ENCODE data around the gene PTPRU.
A peak's percentile ranks its signal among the peaks of the same experiment; 100 is the strongest.

The PTPRU gene

GRCh38 chr1:29270929-29271521 is 34.7 kb downstream of the PTPRU start:
- DNase-seq = no peak

DNA sequence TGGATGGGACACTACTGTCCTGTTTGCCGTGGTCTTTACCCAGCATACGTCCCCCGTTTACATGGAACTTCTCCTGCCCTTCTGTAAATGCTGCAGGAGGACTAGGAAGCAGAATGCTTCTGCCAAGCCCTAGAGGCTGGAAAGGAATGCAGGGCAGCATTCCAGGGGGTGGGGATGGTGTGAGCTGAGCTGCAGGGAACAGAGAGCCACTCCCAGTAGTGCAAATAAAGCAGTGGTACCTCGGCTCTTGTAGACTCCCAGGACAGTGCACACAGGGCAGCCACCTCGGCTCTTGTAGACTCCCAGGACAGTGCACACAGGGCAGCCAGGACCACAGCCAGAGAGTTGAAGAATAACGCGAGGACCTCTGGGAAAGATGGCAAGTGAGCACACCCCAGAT is 35.4 kb downstream of the PTPRU start:
- no peak for DNase-seq

GRCh38 chr1:29272147-29272907 is 36.0 kb downstream of the PTPRU start:
- DNase-seq = no peak

GRCh38 chr1:29275435-29275834 is 39.1 kb downstream of the PTPRU start:
- DNase-seq = no peak

GRCh38 chr1:29278124-29278523 is 41.8 kb downstream of the PTPRU start:
- DNase-seq = no peak

GRCh38 chr1:29279406-29279805 is 43.1 kb downstream of the PTPRU start:
- no peak for DNase-seq

DNA sequence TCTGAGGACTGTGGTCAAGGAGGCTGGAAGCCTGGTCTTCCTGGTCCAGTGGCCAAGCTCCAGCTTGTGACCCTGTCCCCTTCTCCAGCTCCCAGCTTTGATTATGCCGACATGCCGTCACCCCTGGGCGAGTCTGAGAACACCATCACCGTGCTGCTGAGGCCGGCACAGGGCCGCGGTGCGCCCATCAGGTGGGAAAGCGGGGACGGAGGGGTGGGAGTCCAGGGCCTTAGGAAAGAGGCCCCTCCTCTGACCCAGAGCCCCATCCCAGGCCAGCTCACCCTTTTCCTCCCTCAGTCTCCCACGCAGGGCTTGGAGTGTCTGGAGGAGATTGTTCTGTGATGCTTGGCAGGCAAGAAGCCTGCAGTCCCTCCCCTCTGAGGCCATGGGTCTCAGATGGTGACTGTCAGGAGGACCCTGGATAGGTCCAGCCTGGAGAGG is 43.6 kb downstream of the PTPRU start:
- DNase-seq = no peak

DNA sequence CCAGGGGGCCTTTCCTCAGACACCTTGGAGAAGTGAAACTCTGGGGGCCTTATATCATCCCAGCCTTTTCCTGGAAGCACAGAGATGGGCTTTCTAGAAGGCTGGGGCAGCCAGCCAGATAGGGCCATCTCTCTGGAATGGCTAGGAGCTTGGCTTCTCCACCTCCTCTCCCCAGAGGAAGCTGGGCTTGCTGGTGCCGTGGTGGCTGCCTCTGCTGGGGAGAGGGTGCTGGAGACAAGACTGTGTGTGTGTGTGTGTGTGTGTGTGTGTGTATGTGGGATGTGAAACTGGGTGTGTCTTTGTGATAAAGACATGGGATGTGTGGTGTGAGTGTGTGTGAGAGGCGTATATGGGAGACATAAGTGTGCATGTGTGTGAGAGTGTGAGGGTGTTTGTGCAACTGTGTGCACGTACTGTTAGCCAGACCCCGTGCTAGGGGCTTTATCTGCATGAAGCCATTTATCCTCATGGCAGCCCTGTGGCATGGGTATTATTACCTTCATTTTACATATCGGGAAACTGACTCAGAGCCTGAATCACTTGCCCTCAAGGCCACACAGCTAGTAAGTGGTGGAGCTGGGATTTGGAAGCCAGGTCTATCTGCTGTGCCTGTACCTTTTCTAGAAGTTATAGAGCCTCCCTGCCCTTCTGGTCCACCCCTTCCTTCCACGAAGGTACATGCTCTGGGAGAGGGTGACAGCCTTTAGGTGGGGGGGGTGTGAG is 44.2 kb downstream of the PTPRU start:
- DNase-seq = no peak

- no peak for DNase-seq
Observed at GRCh38 chr1:29281571-29281970, 45.2 kb downstream of the PTPRU start.

- no peak for DNase-seq
Observed at GRCh38 chr1:29282135-29282923, 46.0 kb downstream of the PTPRU start.

GRCh38 chr1:29282924-29283803 is 46.8 kb downstream of the PTPRU start:
- peak; percentile 30 for DNase-seq

DNA sequence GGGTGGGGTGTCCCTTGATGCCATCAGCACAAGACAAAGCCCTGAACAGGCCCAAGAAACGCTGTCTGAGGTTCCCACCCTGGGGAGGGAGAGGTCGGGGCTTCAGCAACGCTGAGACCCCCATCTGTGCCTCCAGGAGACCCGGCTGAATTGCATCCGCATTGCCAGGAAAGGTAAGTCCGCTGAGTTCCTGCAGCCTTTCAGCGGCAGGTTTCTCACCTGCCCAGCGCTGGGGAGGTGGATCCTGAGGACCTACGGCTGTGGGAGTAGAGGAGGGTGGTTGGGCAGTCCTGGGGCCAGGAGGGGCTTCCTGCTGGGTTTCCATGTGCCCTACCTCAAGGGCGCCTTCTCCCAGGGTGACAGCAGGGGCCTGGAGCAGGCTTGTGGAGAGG is 47.5 kb downstream of the PTPRU start:
- DNase-seq = no peak

DNA sequence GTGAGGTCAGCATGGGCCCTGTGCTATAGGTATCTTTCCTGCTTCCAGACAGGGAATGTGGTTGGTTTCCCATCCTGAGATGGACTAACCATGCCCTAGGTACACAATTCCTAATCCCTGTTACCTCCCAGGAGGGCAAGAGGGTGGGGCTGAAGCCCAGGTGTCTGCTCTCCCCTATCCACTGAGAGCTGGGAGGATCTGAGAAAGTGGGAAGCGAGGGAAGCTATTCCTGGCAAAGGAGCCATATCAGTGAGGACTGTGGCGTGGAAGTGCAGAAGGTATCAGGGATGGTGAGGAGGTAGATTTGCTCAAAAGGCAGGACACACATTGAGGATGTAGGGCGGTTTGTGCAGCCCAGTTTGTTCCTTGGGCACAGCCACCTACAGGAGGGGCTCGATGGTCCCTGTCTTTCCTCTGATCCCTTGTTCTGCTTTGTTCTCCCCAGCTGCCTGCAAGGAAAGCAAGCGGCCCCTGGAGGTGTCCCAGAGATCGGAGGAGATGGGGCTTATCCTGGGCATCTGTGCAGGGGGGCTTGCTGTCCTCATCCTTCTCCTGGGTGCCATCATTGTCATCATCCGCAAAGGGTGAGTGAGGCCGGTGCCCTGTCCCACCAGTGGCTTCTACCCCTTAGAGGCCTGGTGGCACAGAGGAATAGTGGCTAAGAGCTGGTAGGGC is 48.1 kb downstream of the PTPRU start:
- no peak for DNase-seq

DNA sequence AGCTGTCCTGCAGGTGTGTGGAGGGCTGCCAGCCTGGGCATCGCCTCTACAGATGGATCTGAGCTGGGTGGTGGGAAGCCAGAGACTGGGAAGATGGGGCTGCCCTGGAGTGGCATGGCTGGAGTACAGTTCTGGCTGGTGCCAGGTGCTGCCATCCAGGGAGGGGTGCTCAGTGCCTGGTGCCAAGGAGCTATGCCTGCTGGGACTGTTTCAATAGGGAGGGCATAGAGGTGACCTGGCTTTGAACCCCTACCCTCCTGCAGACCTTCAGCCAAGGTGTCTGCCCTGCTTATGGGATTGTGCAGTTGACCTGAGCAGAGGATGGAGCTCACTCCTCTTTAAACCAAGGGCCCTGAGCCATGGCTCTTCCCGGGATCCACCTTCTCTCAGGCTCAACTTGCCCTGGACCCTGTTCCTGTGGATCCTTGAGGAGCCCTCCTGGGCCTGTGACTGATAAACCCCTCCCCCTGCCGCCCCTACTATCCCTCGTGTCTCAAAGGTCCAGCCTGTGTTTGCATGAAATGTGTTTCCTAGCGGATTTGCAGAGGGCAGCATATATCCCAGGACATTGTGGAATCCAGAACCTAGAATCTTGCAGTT is 48.7 kb downstream of the PTPRU start:
- DNase-seq = no peak

DNA sequence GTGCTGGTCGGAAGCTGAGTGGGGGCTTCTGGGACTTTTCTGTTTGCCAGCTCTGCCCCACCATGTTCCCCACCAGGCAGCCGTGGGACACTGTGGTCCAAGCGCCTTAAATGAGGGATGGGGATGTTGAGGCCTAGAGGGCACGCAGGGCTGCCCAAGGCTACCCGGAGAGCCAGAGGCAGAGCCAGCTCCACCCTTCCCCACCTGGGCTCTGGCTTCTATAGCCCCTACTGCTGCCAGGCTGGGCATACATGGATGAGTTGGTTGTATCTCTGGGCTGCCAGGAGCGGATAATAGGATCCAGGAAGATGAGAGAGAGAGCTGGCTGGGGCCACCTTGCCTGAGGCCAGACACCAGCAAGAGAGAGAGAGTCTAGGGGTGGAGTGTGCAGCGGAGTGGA is 49.4 kb downstream of the PTPRU start:
- DNase-seq = no peak

GRCh38 chr1:29286194-29286767 is 50.0 kb downstream of the PTPRU start:
- no peak for DNase-seq

DNA sequence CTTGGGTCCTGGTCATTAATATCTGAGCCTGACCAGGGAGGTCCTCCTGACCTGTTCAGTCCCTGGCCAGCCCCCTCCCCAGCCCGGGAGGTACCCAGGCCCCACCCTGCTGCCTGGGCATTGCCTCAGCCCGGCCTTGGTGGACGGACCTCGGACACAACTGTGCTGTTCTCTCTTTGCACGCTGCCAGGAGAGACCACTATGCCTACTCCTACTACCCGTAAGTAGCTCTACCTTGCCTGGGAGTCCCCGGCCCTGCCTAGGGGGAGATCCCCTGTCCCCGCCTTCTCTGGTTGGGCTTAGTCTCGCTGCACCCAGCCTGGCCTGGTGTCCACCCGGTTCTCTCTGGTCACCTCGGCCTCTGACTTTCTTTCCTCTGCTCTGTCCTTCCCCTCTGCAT is 53.2 kb downstream of the PTPRU start:
- DNase-seq = no peak

GRCh38 chr1:29290414-29290985 is 54.2 kb downstream of the PTPRU start:
- DNase-seq = no peak

DNA sequence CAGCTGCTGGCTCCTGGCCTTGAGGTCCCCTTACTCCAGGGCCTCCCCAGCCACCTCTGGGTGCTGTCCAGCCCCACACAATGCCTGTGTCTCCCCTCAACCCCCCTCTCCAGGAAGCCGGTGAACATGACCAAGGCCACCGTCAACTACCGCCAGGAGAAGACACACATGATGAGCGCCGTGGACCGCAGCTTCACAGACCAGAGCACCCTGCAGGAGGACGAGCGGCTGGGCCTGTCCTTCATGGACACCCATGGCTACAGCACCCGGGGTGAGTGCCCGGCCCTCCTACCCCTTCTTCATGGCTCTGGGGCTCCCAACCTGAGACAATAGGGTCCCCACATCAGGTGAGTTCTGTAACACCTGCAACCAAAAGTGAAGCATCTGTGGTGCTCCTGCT is 55.4 kb downstream of the PTPRU start:
- DNase-seq = no peak

- DNase-seq = no peak
Observed at GRCh38 chr1:29292344-29292743, 56.0 kb downstream of the PTPRU start.

Data from activated CD4-positive, alpha-beta T cell treated with anti-CD3 and anti-CD28 coated beads, Interleukin-2, amount 50 U/mL, for 16 hours (primary cell).